Epithelial cell of prostate (primary cell): ENCODE data around the gene RIOK2.

ENCODE experiments used
- DNase-seq: peaks from one replicate; pipeline ENCODE4 v3.0.0-alpha.2; 2011; ENCODE audit warnings: low read depth, low spot score
- H3K27ac ChIP-seq: fragments of 450-650 bp; 2 replicates; pipeline ENCODE4 v1.5.1; 2017; ENCODE audit warnings: mild to moderate bottlenecking

Gene RIOK2

GRCh38 chr5:97131921-97132320, 51.1 kb downstream of the RIOK2 start:
- DNase-seq = no peak
- no peak overlapping the region for H3K27ac ChIP-seq

DNA sequence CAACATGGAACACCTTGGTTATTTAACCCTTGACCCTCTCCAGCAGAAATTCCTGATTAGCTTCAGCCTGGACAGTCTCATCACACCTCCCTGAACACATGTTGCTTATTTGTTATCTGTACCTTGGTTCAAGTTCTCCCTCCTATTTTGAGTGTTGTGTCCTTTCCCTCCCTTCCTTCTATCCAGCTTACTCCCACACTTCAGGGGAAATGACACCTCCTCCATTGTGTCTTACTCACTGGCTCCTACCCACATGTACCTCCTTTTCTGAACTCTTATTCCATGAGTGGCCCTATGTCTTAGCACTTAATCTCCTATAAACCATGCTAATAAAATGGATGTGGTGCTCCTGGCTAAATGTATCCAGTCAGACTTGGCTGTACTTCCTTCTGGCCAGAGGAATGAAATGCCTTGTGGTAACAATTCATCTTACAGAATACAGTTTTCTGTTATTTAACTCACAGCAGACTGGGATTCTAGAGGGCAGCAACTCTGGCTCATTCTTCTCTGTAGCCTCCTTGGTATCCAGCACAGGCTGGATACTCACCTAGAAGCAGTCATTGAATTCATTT, 51.8 kb downstream of the RIOK2 start:
- H3K27ac ChIP-seq = no peak overlapping the region
- peak; percentile 18 for DNase-seq

DNA sequence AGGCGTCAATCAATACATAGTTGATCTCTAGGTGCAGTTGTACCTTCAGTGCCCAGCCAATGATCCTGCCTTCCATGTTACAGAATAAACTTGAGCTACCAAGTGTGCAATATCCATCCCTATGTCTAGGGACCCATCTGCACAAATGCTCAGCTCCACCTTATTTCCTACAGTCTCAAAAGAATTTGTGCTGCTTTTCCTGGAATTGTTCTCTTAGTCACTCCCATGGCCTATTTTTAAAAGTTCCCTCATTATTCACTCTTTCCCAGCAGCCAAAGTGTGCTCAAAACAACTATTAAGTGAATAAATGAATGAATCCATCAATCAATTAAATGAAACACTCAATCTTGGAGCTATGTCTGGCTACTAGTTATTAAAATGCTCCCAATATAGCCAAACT, 55.3 kb downstream of the RIOK2 start:
- no peak overlapping the region for H3K27ac ChIP-seq
- DNase-seq = no peak

GRCh38 chr5:97125125-97125683, 57.8 kb downstream of the RIOK2 start:
- no peak for DNase-seq
- no peak overlapping the region for H3K27ac ChIP-seq

- H3K27ac ChIP-seq = no peak overlapping the region
- no peak for DNase-seq
Observed at GRCh38 chr5:97124335-97124734, 58.7 kb downstream of the RIOK2 start.

- no peak for DNase-seq
- H3K27ac ChIP-seq = no peak overlapping the region
Observed at GRCh38 chr5:97121848-97122247, 61.2 kb downstream of the RIOK2 start.

- DNase-seq = no peak
- no peak overlapping the region for H3K27ac ChIP-seq
Observed at GRCh38 chr5:97120195-97120594, 62.9 kb downstream of the RIOK2 start.

DNA sequence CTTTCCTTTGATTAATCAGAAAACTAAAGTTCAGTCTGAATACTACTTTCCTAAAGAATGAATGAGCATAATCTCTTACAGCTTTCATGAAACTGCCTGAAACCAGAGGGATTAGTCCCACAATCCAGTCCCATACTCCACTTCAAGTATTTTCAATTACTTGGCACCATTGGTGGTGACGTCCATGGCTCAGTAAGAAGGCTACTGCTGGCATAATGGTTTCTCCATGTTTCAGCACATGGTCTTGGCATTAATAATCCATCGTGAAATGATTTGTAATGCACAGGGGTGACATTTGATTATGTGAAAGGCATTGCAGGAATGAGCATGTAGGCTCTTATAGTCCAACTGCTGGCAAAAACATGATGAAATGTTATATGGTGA, 64.0 kb downstream of the RIOK2 start:
- no peak for DNase-seq
- no peak overlapping the region for H3K27ac ChIP-seq

- DNase-seq = no peak
- no peak overlapping the region for H3K27ac ChIP-seq
Observed at GRCh38 chr5:97118261-97119006, 64.6 kb downstream of the RIOK2 start.

DNA sequence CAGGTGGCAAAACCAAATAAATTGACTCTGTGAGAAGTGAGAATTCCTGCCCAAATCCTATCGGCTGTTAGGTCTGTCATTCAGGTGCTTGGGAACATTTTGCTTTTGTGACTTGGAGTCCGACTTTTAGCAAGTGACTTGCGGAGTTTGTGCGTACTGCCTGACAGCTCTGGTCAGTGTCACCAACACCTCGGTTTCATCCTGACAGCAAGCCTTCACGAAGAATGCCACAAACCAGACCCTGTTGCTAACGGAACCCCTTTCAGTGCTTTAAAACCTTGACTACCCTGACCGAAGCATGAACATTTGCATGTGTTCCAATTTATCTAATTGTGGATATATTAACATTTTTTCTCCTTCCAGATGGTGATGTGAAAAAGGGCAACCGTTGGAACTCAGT, 67.1 kb downstream of the RIOK2 start:
- no peak overlapping the region for H3K27ac ChIP-seq
- DNase-seq = no peak

GRCh38 chr5:97112230-97112629, 70.8 kb downstream of the RIOK2 start:
- no peak overlapping the region for H3K27ac ChIP-seq
- no peak for DNase-seq

GRCh38 chr5:97111616-97112015, 71.4 kb downstream of the RIOK2 start:
- no peak for DNase-seq
- H3K27ac ChIP-seq = no peak overlapping the region

DNA sequence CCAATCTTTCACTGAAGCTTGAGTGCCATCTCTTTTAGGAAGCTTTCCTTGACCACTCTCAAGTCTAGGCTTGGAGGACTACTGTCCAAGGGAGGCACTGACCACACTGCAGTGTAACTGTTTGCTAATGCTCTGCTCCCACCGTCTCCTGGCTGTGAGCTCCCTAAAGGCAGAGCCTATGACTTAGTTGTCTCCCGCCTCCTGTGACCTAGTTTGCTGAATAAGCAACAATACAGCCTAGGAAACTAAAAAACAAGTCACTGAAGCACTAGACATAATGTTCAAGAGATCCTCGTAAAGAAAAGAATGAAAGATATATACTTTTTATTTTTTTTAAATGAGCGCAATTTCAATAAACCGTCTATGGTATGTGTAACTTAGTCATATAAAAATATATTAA, 72.0 kb downstream of the RIOK2 start:
- no peak overlapping the region for H3K27ac ChIP-seq
- DNase-seq = no peak
